ENCODE data around the gene ARHGAP40.

The ARHGAP40 gene

GRCh38 chr20:38607351-38607750 is 5.7 kb downstream of the ARHGAP40 start:
- ChIA-PET POLR2A (no interaction called here), CTCF (interaction anchor here (1.2 kb wide), 1 partner anchor 144 kb away, joined by 3 read pairs; no protein-coding TSS in a partner anchor)
- H3K4me3 ChIP-seq (ENCODE audit: low read depth, low read length), result no peak overlapping the region
- H3K4me1 ChIP-seq (ENCODE audit: control insufficient read depth, insufficient read depth, low read length), result no peaks in the 10 kb centered on the region
- no peak overlapping the region for H3K27ac ChIP-seq (ENCODE audit: extremely low read depth, low read depth, low read length)
- TF ChIP-seq RBAK (tag by site-specific recombination; IDR thresholded peaks at IDR 0.05) (no peak), ZBTB49 (tag by site-specific recombination; IDR thresholded peaks at IDR 0.05; ENCODE audit: low read depth) (no peak), ZNF114 (tag by site-specific recombination; IDR thresholded peaks at IDR 0.05) (no peak), ZNF121 (tag by site-specific recombination; IDR thresholded peaks at IDR 0.05) (no peak), ZBTB21 (tag by site-specific recombination; IDR thresholded peaks at IDR 0.05) (no peak), MYNN (tag by site-specific recombination; IDR thresholded peaks at IDR 0.05; ENCODE audit: borderline replicate concordance) (no peak), TCF7L2 (IDR thresholded peaks at IDR 0.05; ENCODE audit: borderline replicate concordance, low read depth, low read length) (no peak), ZNF768 (tag by site-specific recombination; IDR thresholded peaks at IDR 0.05) (no peak), ZNF521 (tag by site-specific recombination; IDR thresholded peaks at IDR 0.05) (no peak), SCRT1 (tag by site-specific recombination; IDR thresholded peaks at IDR 0.05; ENCODE audit: borderline replicate concordance) (no peak), ZNF394 (tag by site-specific recombination; IDR thresholded peaks at IDR 0.05; ENCODE audit: borderline replicate concordance) (no peak), ZNF561 (tag by site-specific recombination; IDR thresholded peaks at IDR 0.05; ENCODE audit: borderline replicate concordance) (no peak), KLF1 (tag by site-specific recombination; IDR thresholded peaks at IDR 0.05) (no peak), ZSCAN5A (tag by site-specific recombination; IDR thresholded peaks at IDR 0.05) (no peak), ZNF202 (tag by site-specific recombination; IDR thresholded peaks at IDR 0.05; ENCODE audit: borderline replicate concordance) (no peak), ZNF214 (tag by site-specific recombination; IDR thresholded peaks at IDR 0.05; ENCODE audit: borderline replicate concordance) (no peak)
- no peaks in the 10 kb centered on the region for H3K9me3 ChIP-seq (ENCODE audit: control insufficient read depth, insufficient read depth, low read depth, low read length)
- no peaks in the 10 kb centered on the region for H3K36me3 ChIP-seq (ENCODE audit: control insufficient read depth in 2 of 2, insufficient read depth in 1 of 2, low read length in 2 of 2)

- ChIA-PET CTCF (interaction anchor here (1.2 kb wide), 1 partner anchor 143 kb away, joined by 3 read pairs; no protein-coding TSS in a partner anchor), POLR2A (no interaction called here)
- Histone ChIP-seq H3K27ac (ENCODE audit: extremely low read depth, low read depth, low read length) (no peak overlapping the region), H3K36me3 (ENCODE audit: control insufficient read depth in 2 of 2, insufficient read depth in 1 of 2, low read length in 2 of 2) (no peaks in the 10 kb centered on the region), H3K9me3 (ENCODE audit: control insufficient read depth, insufficient read depth, low read depth, low read length) (no peaks in the 10 kb centered on the region), H3K4me3 (ENCODE audit: low read depth, low read length) (no peak overlapping the region), H3K4me1 (ENCODE audit: control insufficient read depth, insufficient read depth, low read length) (no peaks in the 10 kb centered on the region)
- TF ChIP-seq EGR2 (tag by site-specific recombination; IDR thresholded peaks at IDR 0.05; ENCODE audit: low read depth) (no peak), ZNF658 (tag by site-specific recombination; IDR thresholded peaks at IDR 0.05) (no peak), ZNF121 (tag by site-specific recombination; IDR thresholded peaks at IDR 0.05) (no peak), ZNF585B (tag by site-specific recombination; IDR thresholded peaks at IDR 0.05) (no peak), MYNN (tag by site-specific recombination; IDR thresholded peaks at IDR 0.05; ENCODE audit: borderline replicate concordance) (no peak), ZBTB7A (tag by site-specific recombination; IDR thresholded peaks at IDR 0.05; ENCODE audit: low read depth) (no peak), ZFP37 (tag by site-specific recombination; IDR thresholded peaks at IDR 0.05) (no peak), ZNF548 (tag by site-specific recombination; IDR thresholded peaks at IDR 0.05) (no peak), ZNF221 (tag by site-specific recombination; IDR thresholded peaks at IDR 0.05; ENCODE audit: borderline replicate concordance) (no peak), PATZ1 (tag by site-specific recombination; IDR thresholded peaks at IDR 0.05) (no peak), HOXA7 (CRISPR knock-in tag; IDR thresholded peaks at IDR 0.05; ENCODE audit: borderline replicate concordance) (no peak)
These were observed 6.6 kb downstream of the ARHGAP40 start for GRCh38 chr20:38608188-38608587.
